HCT116 (cell line): ENCODE results near the gene CACNB1. TPM values are rescaled to one million over a fixed set of nuclear protein-coding genes. Genes with fewer than 3 reads are reported as not detected.

Source experiments
- ATAC-seq: fragments of 200-7000 bp; cut with Tn5 transposase; 2 replicates; pipeline ENCODE4 v1.9.1; 2020; ENCODE audit warnings: mild to moderate bottlenecking, moderate library complexity
- BruUV-seq: library from RNA; stranded (reverse); fragments of 400-500 nt; replicated peaks from 2 replicates; lab custom pipeline; 2021; lab: Mats Ljungman, UMichigan
- CTCF ChIA-PET: fragments of 300-600 bp; sonication (Branson Sonifier 250); formaldehyde crosslinking; loops from one replicate; lab custom pipeline; 2021; ENCODE audit warnings: antibody characterized with exemption; lab: Charles Lee
- POLR2A ChIA-PET: fragments of 300-600, 350-600 bp; sonication (Branson Sonifier 250); formaldehyde crosslinking; loops from one replicate; lab custom pipeline; 2021; ENCODE audit warnings: antibody characterized with exemption; lab: Charles Lee
- RAD21 ChIA-PET, 2 experiments: fragments of 300-600 bp; sonication (Branson Sonifier 250); formaldehyde crosslinking; loops; one replicate each; lab custom pipeline; 2023; ENCODE audit warnings: low total read pairs in 2 of 2; ENCODE audit not compliant: uncharacterized antibody in 2 of 2, unreplicated experiment in 2 of 2, low non-redundant PET in 1 of 2; lab: Charles Lee
- DNase-seq: peaks from one replicate; pipeline ENCODE4 v3.0.0-alpha.2; 2010; ENCODE audit warnings: low read depth, low spot score
- H2AFZ ChIP-seq: fragments of 200-600 bp; shearing (Covaris generic), sonication (generic); 2 replicates; pipeline ENCODE4 v1.6.1; 2017; ENCODE audit warnings: low read depth, mixed run types, mixed read lengths, antibody characterized with exemption, low read length; ENCODE audit not compliant: poor library complexity, severe bottlenecking
- H3K27ac ChIP-seq: 2 replicates; pipeline ENCODE4 v1.5.1; 2012; ENCODE audit warnings: low read depth, low read length
- H3K27me3 ChIP-seq: fragments of 200-600 bp; sonication (generic); 2 replicates; pipeline ENCODE4 v1.6.1; 2016; ENCODE audit warnings: mixed run types, low read length, mixed read lengths; ENCODE audit not compliant: insufficient read depth
- H3K36me3 ChIP-seq, 2 experiments: fragments of 200-500 bp in 1 of 2; fragments of 200-600 bp in 1 of 2; sonication (Bioruptor generic) in 1 of 2; sonication (generic) in 1 of 2; 2 replicates each; pipeline versions ENCODE4 v1.5.1 to v1.6.1; 2014 to 2016; ENCODE audit warnings: low read length in 2 of 2, inconsistent platforms in 1 of 2, mixed read lengths in 1 of 2, mixed run types in 1 of 2; ENCODE audit not compliant: insufficient read depth in 2 of 2, control insufficient read depth in 1 of 2
- H3K4me1 ChIP-seq, 2 experiments: fragments of 200-600 bp in 1 of 2; sonication (generic) in 1 of 2; 2 replicates each; pipeline versions ENCODE4 v1.5.1 to v1.6.1; 2012 to 2017; ENCODE audit warnings: low read length in 2 of 2, inconsistent platforms in 1 of 2, mild to moderate bottlenecking in 1 of 2, mixed read lengths in 1 of 2, mixed run types in 1 of 2, moderate library complexity in 1 of 2; ENCODE audit not compliant: insufficient read depth in 2 of 2, control insufficient read depth in 1 of 2
- H3K4me2 ChIP-seq: fragments of 200-600 bp; sonication (generic); 2 replicates; pipeline ENCODE4 v1.6.1; 2017; ENCODE audit warnings: mixed run types, low read length, mixed read lengths
- H3K4me3 ChIP-seq, 2 experiments: fragments of 200-600 bp in 1 of 2; sonication (generic) in 1 of 2; replicated peaks in 1 of 2; 2 replicates each; pipeline ENCODE4 v1.5.1; 2011 to 2016; ENCODE audit warnings: low read length in 2 of 2, control low read depth in 1 of 2, low read depth in 1 of 2, mild to moderate bottlenecking in 1 of 2, mixed read lengths in 1 of 2, mixed run types in 1 of 2
- H3K79me2 ChIP-seq: fragments of 200-600 bp; sonication (generic); 2 replicates; pipeline ENCODE4 v1.6.1; 2017; ENCODE audit warnings: mild to moderate bottlenecking, mixed run types, low read length, moderate library complexity, mixed read lengths; ENCODE audit not compliant: insufficient read depth
- H3K9ac ChIP-seq: fragments of 200-600 bp; sonication (generic); 2 replicates; pipeline ENCODE4 v1.6.1; 2016; ENCODE audit warnings: low read length, mixed read lengths
- H3K9me2 ChIP-seq: fragments of 200-600 bp; sonication (generic), shearing (Covaris generic); 2 replicates; pipeline ENCODE4 v1.6.1; 2017; ENCODE audit warnings: mixed run types, mild to moderate bottlenecking, moderate library complexity; ENCODE audit not compliant: insufficient read depth
- H3K9me3 ChIP-seq, 2 experiments: fragments of 200-500 bp in 1 of 2; fragments of 200-600 bp in 1 of 2; sonication (Bioruptor generic) in 1 of 2; sonication (generic) in 1 of 2; 2 replicates each; pipeline ENCODE4 v1.6.1; 2014 to 2017; ENCODE audit warnings: low read length in 2 of 2, mixed read lengths in 2 of 2, inconsistent platforms in 1 of 2, low read depth in 1 of 2, mild to moderate bottlenecking in 1 of 2, mixed run types in 1 of 2, moderate library complexity in 1 of 2; ENCODE audit not compliant: control insufficient read depth in 1 of 2, insufficient read depth in 1 of 2
- H4K20me1 ChIP-seq: fragments of 200-600 bp; sonication (generic), shearing (Covaris generic); 2 replicates; pipeline ENCODE4 v1.6.1; 2017; ENCODE audit warnings: mixed run types, mild to moderate bottlenecking, moderate library complexity; ENCODE audit not compliant: insufficient read depth
- CEBPB ChIP-seq: IDR thresholded peaks from 2 replicates; pipeline ENCODE4 v1.6.1; 2012; ENCODE audit warnings: low read depth
- ELF1 ChIP-seq: IDR thresholded peaks from 2 replicates; pipeline ENCODE4 v1.6.1; 2012; ENCODE audit warnings: low read depth, borderline replicate concordance
- EZH2 ChIP-seq: fragments of 200-600 bp; sonication (generic); IDR thresholded peaks from 2 replicates; pipeline ENCODE4 v1.6.1; 2017; ENCODE audit warnings: antibody characterized with exemption, mixed run types
- RAD21 ChIP-seq: IDR thresholded peaks from 2 replicates; pipeline ENCODE4 v1.6.1; 2012; ENCODE audit warnings: low read depth, mild to moderate bottlenecking
- SP1 ChIP-seq: IDR thresholded peaks from 2 replicates; pipeline ENCODE4 v1.6.1; 2012; ENCODE audit warnings: low read depth
- TCF7L2 ChIP-seq: IDR thresholded peaks from 2 replicates; pipeline ENCODE4 v1.7.0; 2011; ENCODE audit warnings: borderline replicate concordance, inconsistent platforms; ENCODE audit not compliant: insufficient read depth, insufficient read length; ENCODE audit errors: extremely low read depth
- YY1 ChIP-seq: IDR thresholded peaks from 2 replicates; pipeline ENCODE4 v1.6.1; 2011; ENCODE audit warnings: low read length, low read depth, moderate library complexity, mild to moderate bottlenecking; ENCODE audit not compliant: insufficient replicate concordance; ENCODE audit errors: extremely low read depth
- ZNF274 ChIP-seq: fragments of 200-500 bp; sonication (Bioruptor generic); IDR thresholded peaks from 2 replicates; pipeline ENCODE4 v1.6.1; 2014; ENCODE audit warnings: mild to moderate bottlenecking, low read depth, low read length, inconsistent platforms
- intact Hi-C: fragments of 100-400 bp; cut with micrococcal nuclease; formaldehyde crosslinking; loops from 2 replicates; pipeline ENCODE4 v1.10.0; 2022
- total RNA-seq: library from RNA; stranded (reverse); gene quantifications from one replicate; pipeline ENCODE4 v1.2.1, GENCODE V29; 2021; ENCODE audit not compliant: unreplicated experiment

The CACNB1 gene
- total RNA-seq, 1 experiment from 2014 or later: 13.0 TPM

GRCh38 chr17:39141915-39142664 is 55.4 kb downstream of the CACNB1 start:
- Histone ChIP-seq H3K4me3 (no peak overlapping the region), H3K36me3 (no peaks in the 10 kb centered on the region), H3K27me3 (no peaks in the 10 kb centered on the region), H3K9me3 (no peaks in the 10 kb centered on the region), H3K9me2 (no peaks in the 10 kb centered on the region), H3K4me2 (no peak overlapping the region), H3K27ac (no peak overlapping the region), H3K4me1 (peaks cover 5 to 12% of the 10 kb centered on the region in 2 experiments; a peak in 3 of 4 replicates), H3K9ac (no peak overlapping the region), H2AFZ (no peak overlapping the region), H3K79me2 (no peaks in the 10 kb centered on the region), H4K20me1 (no peaks in the 10 kb centered on the region)
- RAD21 ChIA-PET: no interaction called here
- no TSS peak for BruUV-seq
- TF ChIP-seq RAD21: no peak
- no peak for TF ChIP-seq ELF1
- TF ChIP-seq EZH2: no peak
- no peak for TF ChIP-seq TCF7L2
- no peak for TF ChIP-seq CEBPB
- no peak for TF ChIP-seq ZNF274
- intact Hi-C loops: no loop called here
- CTCF ChIA-PET: no interaction called here
- POLR2A ChIA-PET: no interaction called here
- ATAC-seq (no peak), DNase-seq (no peak)

- Histone ChIP-seq H3K4me2 (no peak overlapping the region), H3K9me2 (no peaks in the 10 kb centered on the region), H3K27me3 (no peaks in the 10 kb centered on the region), H3K9ac (no peak overlapping the region), H4K20me1 (no peaks in the 10 kb centered on the region), H3K4me3 (no peak overlapping the region), H3K79me2 (no peaks in the 10 kb centered on the region), H3K4me1 (peaks cover 5 to 12% of the 10 kb centered on the region in 2 experiments; a peak in 3 of 4 replicates), H3K27ac (no peak overlapping the region), H3K9me3 (no peaks in the 10 kb centered on the region), H2AFZ (no peak overlapping the region), H3K36me3 (no peaks in the 10 kb centered on the region)
- ChIA-PET CTCF (interaction anchor here (1.6 kb wide), 1 partner anchor 158 kb away, joined by 4 read pairs; no protein-coding TSS in a partner anchor), POLR2A (no interaction called here), RAD21 (no interaction called here)
- no peak for ATAC-seq
- intact Hi-C loops: no loop called here
- no peak for DNase-seq
- BruUV-seq: no TSS peak
- TF ChIP-seq SP1 (no peak), YY1 (no peak)
Observed at GRCh38 chr17:39141294-39141693, 56.2 kb downstream of the CACNB1 start.
